Stimulated activated CD8-positive, alpha-beta memory T cell treated with anti-CD3 and anti-CD28 coated beads, Interleukin-4, amount 100 ng/mL, for 24 hours (primary cell): ENCODE data around the gene ABCB10.
"Not testable (repeated sequence)": the region's sequence is repeated elsewhere in the genome, so short reads cannot be mapped to it uniquely, and the experiment has no call there.

ENCODE experiments used
- DNase-seq: peaks from one replicate; pipeline ENCODE4 v3.0.0-alpha.2; 2020; ENCODE audit warnings: low read depth

The ABCB10 gene

DNA sequence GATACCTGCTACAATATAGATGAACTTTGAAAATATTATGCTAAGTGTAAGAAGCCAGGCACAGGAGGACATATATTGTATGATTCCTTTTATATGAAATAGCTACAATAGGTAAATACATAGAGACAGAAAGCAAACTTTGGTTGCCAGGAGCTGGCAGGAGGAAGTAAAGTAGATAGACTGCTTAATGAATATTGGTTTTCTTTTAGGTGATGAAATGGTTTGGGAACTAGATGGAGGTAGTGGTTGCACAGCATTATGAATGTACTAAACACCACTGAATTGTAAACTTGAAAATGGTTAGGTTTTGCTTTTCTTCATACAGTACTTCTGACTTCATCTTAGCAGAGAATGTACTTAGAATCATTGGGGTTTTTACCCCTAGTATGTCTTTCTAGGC lies 21.5 kb downstream of the ABCB10 start:
- DNase-seq = no peak

DNA sequence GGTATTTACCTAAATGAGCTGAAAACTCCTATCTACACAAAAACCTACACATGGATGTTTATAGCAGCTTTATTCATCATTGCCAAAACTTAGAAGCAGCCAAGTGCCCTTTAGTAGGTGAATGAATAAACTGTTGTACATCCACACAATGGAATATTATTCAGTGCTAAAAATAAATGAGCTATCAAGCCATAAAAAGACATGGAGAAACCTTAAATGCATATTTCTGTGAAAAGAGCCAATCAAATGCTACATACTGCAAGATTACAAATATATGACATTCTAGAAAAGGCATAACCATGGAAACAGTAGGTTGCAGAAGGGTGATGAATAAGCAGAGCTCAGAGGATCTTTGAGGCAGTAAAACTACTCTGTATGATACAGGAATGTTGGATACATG lies 23.3 kb downstream of the ABCB10 start:
- DNase-seq = no peak

DNA sequence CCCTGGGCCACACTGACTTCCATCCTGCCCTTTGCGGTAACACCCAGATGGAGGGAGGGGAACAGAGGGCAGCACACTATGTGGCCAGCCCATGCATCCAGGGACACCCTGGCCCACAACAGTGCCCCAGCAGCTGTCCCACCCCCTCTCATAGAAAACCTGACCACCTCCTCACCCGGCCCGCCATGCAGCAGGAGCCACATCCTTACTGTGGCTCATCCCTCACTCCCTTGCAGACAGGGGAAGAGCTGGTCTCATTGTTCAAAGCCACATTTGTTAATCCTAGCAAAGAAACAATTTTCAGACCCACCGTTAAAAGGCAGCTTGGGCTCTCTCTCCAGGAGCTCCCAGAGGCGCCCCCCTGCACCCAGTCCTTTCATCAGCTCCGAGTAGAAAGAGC lies 27.2 kb downstream of the ABCB10 start:
- no peak for DNase-seq

DNA sequence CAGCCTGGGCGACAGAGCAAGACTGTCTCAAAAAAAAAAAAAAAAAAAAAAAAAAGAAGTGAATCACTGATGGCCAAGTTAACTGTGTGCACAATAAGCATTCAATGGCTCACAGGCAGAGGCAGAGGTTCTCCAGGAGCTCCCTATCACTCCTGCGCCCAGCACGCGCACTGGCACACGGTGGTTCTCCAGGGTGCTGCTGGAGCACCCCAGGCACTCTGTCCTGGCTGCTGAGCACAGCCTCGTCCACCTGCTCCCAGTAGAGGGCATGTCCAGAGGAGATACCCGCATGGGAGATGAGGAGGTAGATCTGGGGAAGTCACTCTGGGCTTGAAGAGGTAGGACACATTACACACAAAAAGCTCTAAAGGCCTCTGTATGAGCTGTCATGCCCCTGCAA lies 28.9 kb downstream of the ABCB10 start:
- no peak for DNase-seq

DNA sequence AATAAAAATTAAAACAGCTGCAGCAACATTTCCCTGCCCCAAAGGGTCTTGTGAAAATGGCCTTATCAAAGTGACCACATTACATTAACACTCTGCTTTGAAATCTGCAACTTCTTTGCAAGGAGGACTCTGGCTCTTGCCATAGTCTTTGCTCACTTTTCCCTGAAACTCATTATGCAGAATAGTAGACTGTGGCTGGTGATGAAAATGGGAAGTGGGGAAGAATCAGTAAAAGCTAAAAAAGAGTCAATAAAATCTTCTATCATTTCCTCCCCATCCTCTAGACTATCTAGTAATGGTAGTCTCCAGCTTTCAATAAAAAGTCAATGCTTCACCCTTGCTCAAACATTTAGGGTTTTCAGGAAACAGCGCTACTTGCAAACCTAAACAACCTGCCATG lies 31.8 kb downstream of the ABCB10 start:
- DNase-seq = no peak

DNA sequence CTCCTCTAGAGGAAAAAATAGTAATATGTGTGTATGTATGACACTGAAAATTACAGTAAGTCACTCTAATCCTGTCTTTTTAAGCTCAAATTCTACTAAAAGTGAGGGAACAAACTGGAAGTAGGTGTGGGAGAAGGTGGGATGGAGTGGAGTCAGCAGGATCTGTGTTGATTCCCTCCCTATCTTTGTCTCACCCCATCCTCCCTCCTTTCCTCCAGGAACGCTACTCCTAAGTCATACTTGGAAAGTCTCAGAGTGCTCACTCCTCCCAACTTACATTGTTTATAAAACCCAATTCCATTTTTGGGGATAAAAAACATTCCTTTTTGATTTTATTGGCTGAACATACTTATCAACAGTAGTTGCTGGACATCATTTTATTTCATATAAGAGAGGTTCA lies 35.5 kb downstream of the ABCB10 start:
- DNase-seq = no peak

DNA sequence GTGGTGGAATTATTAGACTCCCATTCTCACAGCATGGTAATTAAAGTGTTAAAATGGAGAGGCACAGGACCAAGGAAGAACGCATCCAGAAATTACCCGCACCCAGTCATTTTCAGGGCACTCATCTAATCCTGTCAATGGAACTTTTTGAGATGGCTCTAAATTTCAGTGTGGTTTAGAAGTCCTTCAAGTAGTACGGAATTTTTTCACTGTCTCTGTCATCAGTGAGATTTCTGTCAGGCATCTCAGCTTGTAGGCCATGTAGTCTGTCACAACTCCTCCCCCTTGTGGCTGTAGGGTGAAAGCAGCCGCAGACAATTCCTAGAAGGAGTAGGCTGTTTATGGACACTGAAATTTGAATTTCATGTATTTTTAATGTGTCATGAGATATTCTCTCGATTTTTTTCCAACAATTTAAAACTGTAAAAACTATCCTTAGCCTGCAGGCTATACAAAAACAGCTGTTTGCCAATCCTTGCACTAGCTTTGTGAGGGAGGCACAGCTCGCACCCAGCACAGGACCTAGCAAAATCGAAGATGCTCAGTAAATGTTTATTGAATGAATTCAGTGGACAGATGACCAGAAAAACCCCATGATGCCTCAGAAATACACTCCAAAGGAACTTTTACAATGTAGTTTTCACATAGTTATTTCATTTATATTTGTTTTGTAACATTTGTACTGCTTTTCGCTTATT lies 43.8 kb downstream of the ABCB10 start:
- DNase-seq = peak; percentile 26

DNA sequence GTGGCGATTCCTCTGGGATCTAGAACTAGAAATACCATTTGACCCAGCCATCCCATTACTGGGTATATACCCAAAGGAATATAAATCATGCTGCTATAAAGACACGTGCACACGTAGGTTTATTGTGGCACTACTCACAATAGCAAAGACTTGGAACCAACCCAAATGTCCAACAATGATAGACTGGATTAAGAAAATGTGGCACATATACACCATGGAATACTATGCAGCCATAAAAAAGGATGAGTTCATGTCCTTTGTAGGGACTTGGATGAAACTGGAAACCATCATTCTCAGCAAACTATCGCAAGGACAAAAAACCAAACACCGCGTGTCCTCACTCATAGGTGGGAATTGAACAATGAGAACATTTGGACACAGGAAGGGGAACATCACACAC lies 46.9 kb downstream of the ABCB10 start:
- DNase-seq = not testable (repeated sequence)

DNA sequence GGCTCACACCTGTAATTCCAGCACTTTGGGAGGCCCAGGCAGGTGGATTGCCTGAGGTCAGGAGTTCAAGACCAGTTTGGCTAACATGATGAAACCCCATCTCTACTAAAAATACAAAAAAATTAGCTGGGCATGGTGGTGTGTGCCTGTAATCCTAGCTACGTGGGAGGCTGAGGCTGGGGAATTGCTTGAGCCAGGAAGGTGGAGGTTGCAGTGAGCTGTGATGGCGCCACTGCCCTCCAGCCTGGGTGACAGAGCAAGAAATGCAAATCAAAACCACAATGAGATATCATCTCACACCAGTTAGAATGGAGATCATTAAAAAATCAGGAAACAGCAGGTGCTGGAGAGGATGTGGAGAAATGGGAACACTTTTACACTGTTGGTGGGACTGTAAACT lies 47.3 kb downstream of the ABCB10 start:
- not testable (repeated sequence) for DNase-seq

DNA sequence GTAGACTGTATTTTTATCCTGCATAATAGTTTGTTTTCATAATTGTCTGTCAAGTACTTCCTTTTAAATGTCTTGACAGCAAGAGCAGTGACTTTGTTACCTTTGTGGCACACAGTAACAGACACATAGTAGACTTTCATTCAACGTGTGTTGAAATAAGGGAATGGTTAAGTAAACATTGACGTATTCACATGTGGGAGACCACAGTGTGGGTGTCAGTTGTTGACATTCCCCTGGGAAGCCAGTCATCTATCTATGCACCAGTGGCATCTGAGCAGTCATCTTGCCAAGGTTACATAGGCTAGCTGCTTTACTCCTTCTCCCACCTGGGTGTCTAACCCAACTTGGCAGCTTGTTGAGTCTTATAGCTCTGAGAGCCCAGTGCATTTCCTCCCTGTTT lies 48.9 kb downstream of the ABCB10 start:
- DNase-seq = no peak

DNA sequence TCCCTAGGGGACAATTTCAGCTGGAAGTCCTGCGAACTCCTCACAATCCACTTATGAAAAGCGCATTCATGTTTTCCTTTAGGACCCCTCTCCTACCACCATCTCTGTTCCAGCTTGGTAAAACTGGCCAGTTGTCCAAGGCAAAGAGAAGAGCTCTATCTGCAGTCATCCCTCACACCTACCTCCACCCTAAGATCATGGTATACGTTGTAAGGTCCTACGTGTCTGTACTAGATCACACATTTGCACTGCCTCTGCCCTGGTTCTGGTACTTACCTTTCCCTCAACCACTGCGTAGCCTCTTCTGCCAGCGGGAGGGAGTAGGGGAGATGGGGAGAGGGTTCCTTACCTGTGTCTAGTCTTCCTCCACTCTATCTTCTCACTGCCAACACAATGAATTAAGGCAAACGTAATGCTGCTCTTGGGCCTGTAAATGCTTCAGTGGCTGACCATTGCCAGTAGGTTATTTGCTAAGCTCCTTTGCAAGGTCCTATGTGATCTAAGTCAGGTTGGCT lies 49.6 kb downstream of the ABCB10 start:
- DNase-seq = no peak

DNA sequence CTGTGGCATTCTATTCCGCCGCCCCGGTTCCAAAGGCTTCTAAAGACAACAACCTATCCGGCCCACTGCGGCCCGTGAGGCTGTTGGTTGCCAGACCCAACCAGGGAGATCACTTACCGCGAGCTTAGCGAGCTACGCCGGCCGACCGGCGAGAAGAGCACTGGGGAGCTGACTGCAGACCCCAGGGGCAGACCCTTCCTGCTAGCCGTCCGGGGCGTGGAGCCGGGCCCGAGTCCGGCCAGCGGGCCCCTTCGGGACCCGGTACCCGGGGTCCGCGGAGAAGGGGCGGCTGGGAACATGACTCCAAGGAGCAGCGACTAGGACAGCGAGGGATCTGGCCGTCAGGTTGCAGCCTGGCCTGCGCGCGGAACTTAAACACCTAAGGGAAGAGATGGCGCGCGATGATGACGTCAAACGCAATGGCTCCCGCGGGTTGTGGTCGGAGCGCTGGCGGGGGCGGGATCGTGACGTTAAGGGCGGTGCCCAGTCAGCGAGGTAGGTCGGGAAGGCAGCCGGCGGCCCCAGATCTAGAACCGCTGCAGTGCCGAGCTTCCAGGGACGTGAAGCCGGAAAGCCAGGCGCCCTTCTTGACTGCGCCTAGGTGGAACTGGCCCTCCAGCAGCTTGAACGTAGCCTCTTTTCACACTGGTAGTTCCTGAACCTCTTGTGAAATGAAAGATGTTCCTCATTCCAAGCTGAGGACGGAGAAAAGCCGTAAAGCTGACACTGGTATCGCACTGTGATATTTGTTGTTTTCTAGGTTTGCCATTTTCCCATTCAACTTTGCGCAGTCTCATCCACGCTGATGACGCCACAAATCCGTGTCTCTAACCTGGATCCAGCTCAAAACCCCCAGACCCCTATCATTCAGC lies 50.3 kb downstream of the ABCB10 start, which contains the start of gene NUP133:
Gene NUP133, minus strand, starts transcription at position 391 of the 872 bp plus-strand sequence. Its CDS starts 92 bp downstream, at position 299.
- peak; percentile 99 for DNase-seq

DNA sequence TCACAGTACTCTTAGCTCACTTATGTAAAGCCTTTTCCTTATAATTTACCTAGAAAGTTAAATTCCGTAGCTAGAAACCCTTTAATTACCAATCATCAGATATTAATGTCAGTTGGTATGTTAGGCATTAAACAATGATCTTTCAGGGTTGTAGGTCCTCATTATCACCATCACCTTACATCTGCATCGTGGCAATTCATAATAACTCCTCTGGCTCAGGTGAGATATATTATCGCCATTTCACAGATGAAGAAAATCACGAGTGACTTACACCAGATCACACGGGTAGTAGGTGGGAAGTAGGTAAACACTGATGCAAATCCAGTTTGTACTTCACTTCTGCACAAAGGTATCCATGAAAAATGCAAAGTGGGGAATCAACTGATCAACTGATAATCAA lies 51.0 kb downstream of the ABCB10 start:
- DNase-seq = no peak

DNA sequence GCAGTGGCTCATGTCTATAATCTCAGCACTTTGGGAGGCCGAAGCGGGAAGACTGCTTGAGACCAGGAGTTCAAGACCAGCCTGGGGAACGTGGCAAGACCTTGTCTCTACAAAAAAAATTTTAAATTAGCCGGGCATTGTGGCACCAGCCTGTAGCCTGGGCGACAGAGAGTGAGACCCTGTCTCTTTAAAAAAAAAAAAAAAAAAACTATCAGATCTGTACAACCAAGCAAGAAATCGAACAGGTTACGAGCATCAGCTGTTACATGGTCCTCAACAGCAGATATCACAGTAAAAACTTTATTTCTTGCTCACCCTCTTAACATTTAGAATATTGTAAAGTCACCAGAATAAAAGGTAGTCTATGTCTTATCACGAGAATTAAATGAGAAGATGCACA lies 51.9 kb downstream of the ABCB10 start:
- no peak for DNase-seq

DNA sequence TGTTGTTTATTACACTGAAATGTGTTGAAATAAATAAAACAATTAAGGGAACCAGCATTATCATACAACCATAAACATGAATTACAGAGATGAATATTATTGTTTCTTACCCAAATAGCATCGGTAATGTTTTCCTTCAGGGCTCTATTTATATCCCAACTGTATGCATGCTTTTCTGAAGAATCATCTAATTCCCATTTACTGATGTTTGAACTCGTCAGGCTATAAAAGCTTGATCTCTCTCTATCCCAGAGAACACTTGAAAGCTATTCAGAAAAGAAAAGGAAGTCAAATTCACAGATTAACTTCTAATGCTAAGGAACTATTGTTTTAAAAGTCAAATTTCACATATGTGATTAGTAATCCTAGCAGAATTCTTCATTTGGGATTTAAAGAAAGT lies 62.7 kb downstream of the ABCB10 start:
- no peak for DNase-seq

DNA sequence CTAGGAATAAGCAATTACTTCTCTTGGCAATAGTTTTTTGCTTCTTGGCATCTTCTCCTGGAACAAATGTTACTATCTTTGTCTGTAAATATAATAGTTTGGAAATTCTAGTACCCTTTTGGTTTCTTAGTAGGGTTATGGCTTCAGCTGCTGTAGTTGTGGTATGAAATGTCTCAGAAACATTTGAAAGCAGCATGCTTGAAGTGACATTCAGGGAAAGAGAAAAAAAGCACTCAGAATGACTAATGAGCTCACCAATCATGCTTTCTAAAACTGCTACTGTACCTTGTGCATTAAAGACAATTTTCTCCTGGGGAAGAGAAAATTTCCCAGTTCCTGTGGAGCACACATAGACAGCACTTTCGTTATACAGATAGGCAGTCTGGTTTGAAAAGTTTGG lies 71.3 kb downstream of the ABCB10 start:
- no peak for DNase-seq

DNA sequence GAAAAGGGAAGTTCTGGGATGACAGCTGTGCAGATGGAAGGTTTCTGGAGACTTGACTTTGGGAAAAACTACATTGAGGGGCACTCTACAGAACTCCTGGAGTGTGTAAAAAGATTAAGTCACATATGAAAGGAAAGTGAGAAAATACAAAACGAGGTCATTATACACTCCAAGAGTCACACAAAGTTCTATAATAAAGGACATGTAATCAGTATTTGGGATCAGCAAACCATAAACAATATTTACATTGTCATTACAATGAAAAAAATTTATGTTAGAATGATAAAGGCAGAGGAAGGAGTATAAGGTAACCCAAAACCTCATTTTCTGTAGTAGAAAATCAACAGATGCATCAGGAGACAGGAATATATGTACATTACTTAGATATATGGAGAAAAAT lies 73.2 kb downstream of the ABCB10 start:
- no peak for DNase-seq

DNA sequence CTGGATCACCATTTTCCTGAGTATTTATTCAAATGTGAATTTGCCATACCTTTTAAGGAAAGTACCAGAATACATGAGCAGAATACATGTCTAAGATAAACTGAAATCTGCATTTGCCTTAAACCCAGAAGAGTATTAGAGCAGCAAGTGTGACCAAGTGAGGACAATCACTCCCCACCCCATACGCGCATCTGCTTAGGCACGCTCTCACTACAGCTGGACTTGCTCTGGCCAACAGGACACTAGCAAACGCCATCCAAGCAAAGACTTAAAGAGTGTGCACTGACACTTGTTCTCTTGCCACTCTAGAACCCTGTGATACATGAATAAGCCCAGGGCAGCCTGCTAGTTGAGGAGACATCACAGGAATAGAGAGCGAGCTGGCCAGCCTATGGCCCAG lies 76.0 kb downstream of the ABCB10 start:
- DNase-seq = no peak

DNA sequence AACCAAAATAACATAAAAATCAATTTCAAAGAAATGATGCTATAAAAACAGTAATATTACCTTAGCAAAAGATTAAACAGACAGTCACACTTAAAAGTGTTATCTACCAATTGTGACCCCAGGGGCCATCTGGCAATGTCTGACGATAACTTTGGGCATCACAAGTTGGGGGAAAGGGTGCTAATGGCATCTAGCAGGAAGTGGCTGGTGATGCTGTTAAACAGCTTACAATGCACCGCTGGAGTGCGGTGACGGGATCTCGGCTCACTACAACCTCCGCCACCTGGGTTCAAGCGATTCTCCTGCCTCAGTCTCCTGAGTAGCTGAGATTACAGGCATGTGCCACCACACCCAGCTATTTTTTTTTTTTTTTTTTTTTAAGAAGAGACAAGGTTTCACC lies 78.0 kb downstream of the ABCB10 start:
- DNase-seq = no peak

DNA sequence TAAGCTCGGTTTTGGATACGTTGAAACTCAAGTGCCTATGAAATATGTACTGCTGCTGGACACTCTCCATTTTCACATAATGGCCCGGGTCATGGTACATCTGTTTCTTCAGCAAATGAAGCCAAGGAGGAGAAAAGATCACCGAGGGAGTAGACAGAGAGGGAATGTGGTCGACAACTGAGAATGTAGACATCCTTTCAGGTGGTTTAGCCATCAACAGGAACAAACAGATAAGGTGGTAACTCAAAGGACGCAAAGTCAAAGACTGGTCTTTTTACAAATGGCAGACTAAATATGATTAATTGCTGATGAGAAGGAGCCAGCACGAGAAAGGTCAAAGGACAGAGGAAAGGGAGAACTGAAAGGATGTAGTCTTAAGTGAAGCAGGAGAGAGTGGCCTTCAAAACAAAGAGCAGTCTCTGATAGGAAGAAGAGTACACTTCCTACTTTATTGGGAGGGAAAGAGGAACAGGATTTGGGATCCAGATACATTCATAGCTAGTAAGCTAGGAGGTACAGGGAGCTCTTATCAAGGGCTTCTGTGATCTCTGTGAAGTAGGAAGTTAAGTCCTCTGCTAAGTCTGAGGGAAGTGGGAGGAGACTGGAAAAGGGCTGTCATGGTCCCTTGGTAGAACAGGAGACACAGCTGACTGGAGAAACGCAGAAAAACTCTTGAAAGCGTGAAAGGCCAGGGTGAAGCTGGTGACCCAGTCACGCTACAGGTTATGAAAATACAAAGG lies 78.7 kb downstream of the ABCB10 start:
- DNase-seq = no peak

DNA sequence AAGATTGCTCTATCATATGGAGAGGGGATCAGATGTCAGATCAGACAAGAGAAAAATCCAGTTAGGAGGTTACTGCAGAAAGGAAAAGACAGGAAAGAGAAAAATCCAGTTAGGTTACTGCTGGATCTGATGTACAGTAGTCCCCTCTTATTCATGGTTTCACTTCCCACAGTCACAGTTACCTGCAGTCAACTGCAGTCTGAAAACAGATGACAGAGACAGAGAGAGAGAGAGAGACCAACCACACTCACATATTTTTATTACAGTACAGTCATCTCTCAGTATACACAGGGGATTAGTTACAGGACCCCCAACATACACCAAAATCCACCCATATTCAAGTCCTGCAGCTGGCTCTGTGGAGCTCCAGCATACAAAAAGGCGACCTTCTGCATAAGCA lies 79.7 kb downstream of the ABCB10 start:
- no peak for DNase-seq

DNA sequence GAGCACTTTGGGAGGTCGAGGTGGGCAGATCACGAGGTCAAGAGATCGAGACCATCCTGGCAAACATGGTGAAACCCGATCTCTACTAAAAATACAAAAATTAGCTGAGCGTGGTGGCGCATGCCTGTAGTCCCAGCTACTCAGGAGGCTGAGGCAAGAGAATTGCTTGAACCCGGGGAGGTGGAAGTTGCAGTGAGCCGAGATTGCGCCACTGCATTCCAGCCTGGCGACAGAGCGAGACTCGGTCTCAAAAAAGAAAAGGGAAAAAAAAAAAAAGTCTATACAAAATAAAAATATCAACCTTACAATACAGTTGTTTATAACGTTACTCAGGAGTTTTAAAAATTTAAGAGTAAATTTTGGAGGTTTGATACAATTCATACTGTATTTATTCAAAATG lies 82.6 kb downstream of the ABCB10 start:
- DNase-seq = not testable (repeated sequence)

DNA sequence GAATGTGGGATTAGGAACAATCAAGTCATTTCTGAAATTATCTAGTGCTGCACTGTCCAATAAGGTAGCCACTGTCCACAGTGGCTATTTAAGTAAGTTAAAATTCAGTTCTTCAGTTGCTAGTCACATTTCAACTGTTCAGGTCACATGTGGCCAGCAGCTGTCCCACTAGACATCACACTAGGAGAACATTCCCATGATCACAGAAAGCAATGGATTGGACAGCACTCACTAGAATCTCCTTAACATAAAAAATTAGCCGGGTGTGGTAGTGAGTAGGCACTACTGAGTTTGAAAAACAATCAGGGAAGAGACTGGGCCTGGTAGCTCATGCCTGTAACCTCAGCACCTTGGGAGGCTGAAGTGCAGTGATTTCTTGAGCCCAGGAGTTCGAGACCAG lies 84.0 kb downstream of the ABCB10 start:
- DNase-seq = no peak
